H9 (cell line): ENCODE measurements around the gene SLC6A7. TPM values are rescaled to one million over a fixed set of nuclear protein-coding genes. Genes with fewer than 3 reads are reported as not detected.

Source experiments
- DNase-seq: peaks from one replicate; pipeline ENCODE4 v3.0.0-alpha.2; 2017
- H2AFZ ChIP-seq: one replicate; pipeline ENCODE4 v1.6.1; 2013; ENCODE audit warnings: mild to moderate bottlenecking, low read length, control low read depth, moderate library complexity
- H2AK5ac ChIP-seq: 2 replicates; pipeline ENCODE4 v1.6.1; 2013; ENCODE audit warnings: low read length, control low read depth, mixed read lengths; ENCODE audit not compliant: insufficient read length
- H2BK120ac ChIP-seq: one replicate; pipeline ENCODE4 v1.6.1; 2013; ENCODE audit warnings: low read depth, mild to moderate bottlenecking, low read length, control low read depth, inconsistent platforms; ENCODE audit not compliant: poor library complexity, severe bottlenecking
- H2BK12ac ChIP-seq: 2 replicates; pipeline ENCODE4 v1.6.1; 2013; ENCODE audit warnings: low read length, control low read depth, mixed read lengths, low read depth; ENCODE audit not compliant: insufficient read length
- H2BK15ac ChIP-seq: 2 replicates; pipeline ENCODE4 v1.6.1; 2013; ENCODE audit warnings: low read depth, low read length, control low read depth
- H2BK20ac ChIP-seq: one replicate; pipeline ENCODE4 v1.6.1; 2013; ENCODE audit warnings: low read depth, mild to moderate bottlenecking, low read length, control low read depth, inconsistent platforms; ENCODE audit not compliant: poor library complexity, severe bottlenecking
- H2BK5ac ChIP-seq: 2 replicates; pipeline ENCODE4 v1.6.1; 2013; ENCODE audit warnings: low read length, control low read depth, mixed read lengths; ENCODE audit not compliant: insufficient read length
- H3K14ac ChIP-seq: 2 replicates; pipeline ENCODE4 v1.6.1; 2013; ENCODE audit warnings: low read length, control low read depth; ENCODE audit not compliant: insufficient read depth
- H3K18ac ChIP-seq: 2 replicates; pipeline ENCODE4 v1.6.1; 2013; ENCODE audit warnings: low read depth, mild to moderate bottlenecking, mixed read lengths, low read length, control low read depth; ENCODE audit not compliant: insufficient read length
- H3K23ac ChIP-seq: 2 replicates; pipeline ENCODE4 v1.6.1; 2013; ENCODE audit warnings: low read length, control low read depth, mixed read lengths, low read depth; ENCODE audit not compliant: insufficient read length
- H3K23me2 ChIP-seq: 2 replicates; pipeline ENCODE4 v1.6.1; 2013; ENCODE audit warnings: low read depth, mild to moderate bottlenecking, mixed read lengths, low read length, control low read depth; ENCODE audit not compliant: insufficient read length, poor library complexity, severe bottlenecking
- H3K27ac ChIP-seq: 2 replicates; pipeline ENCODE4 v1.5.1; 2013; ENCODE audit warnings: low read length, control low read depth, mixed read lengths, low read depth; ENCODE audit not compliant: insufficient read length
- H3K27me3 ChIP-seq: 2 replicates; pipeline ENCODE4 v1.6.1; 2013; ENCODE audit warnings: low read length, control low read depth, inconsistent platforms; ENCODE audit not compliant: insufficient read depth
- H3K4ac ChIP-seq: 2 replicates; pipeline ENCODE4 v1.6.1; 2013; ENCODE audit warnings: low read depth, mild to moderate bottlenecking, control low read depth, inconsistent platforms, low read length, moderate library complexity
- H3K4me1 ChIP-seq: 2 replicates; pipeline ENCODE4 v1.6.1; 2013; ENCODE audit warnings: low read length, control low read depth, inconsistent platforms; ENCODE audit not compliant: insufficient read depth
- H3K4me2 ChIP-seq: 2 replicates; pipeline ENCODE4 v1.6.1; 2013; ENCODE audit warnings: low read length, control low read depth, mixed read lengths; ENCODE audit not compliant: insufficient read length, insufficient read depth
- H3K56ac ChIP-seq: 2 replicates; pipeline ENCODE4 v1.6.1; 2013; ENCODE audit warnings: low read depth, mild to moderate bottlenecking, mixed read lengths, low read length, control low read depth; ENCODE audit not compliant: insufficient read length
- H3K79me1 ChIP-seq: 2 replicates; pipeline ENCODE4 v1.6.1; 2013; ENCODE audit warnings: low read depth, mild to moderate bottlenecking, moderate library complexity, low read length, control low read depth, inconsistent platforms; ENCODE audit not compliant: insufficient read depth, poor library complexity, severe bottlenecking
- H3K79me2 ChIP-seq: 2 replicates; pipeline ENCODE4 v1.6.1; 2013; ENCODE audit warnings: low read length, control low read depth, inconsistent platforms; ENCODE audit not compliant: insufficient read depth
- H3K9ac ChIP-seq: 2 replicates; pipeline ENCODE4 v1.6.1; 2013; ENCODE audit warnings: low read length, control low read depth, mixed read lengths; ENCODE audit not compliant: insufficient read length; ENCODE audit errors: extremely low read depth
- H3K9me3 ChIP-seq: one replicate; pipeline ENCODE4 v1.6.1; 2013; ENCODE audit warnings: low read depth, low read length, inconsistent platforms; ENCODE audit not compliant: control insufficient read depth
- H3T11ph ChIP-seq: one replicate; pipeline ENCODE4 v1.6.1; 2013; ENCODE audit warnings: mild to moderate bottlenecking, low read length, control low read depth, inconsistent platforms
- H4K20me1 ChIP-seq: one replicate; pipeline ENCODE4 v1.6.1; 2013; ENCODE audit not compliant: control insufficient read depth, insufficient read length, insufficient read depth
- H4K5ac ChIP-seq: 2 replicates; pipeline ENCODE4 v1.6.1; 2013; ENCODE audit warnings: low read depth, mild to moderate bottlenecking, mixed read lengths, low read length, control low read depth; ENCODE audit not compliant: insufficient read length
- H4K8ac ChIP-seq: replicated peaks from 2 replicates; pipeline ENCODE4 v1.6.1; 2013; ENCODE audit warnings: low read length, control low read depth, mixed read lengths, low read depth; ENCODE audit not compliant: insufficient read length
- H4K91ac ChIP-seq: 2 replicates; pipeline ENCODE4 v1.6.1; 2013; ENCODE audit warnings: low read depth, mild to moderate bottlenecking, moderate library complexity, mixed read lengths, low read length, control low read depth; ENCODE audit not compliant: insufficient read length
- H3K27ac Mint-ChIP-seq, 3 experiments: 2 replicates in 2 of 3; 3 replicates in 1 of 3; pipeline ENCODE4 v1.8.0; 2020 to 2021; ENCODE audit warnings: mixed read lengths in 3 of 3, mild to moderate bottlenecking in 1 of 3, moderate library complexity in 1 of 3
- H3K27me3 Mint-ChIP-seq: 2 replicates; pipeline ENCODE4 v1.8.0; 2021; ENCODE audit warnings: low read depth, mild to moderate bottlenecking, moderate library complexity, mixed read lengths
- H3K36me3 Mint-ChIP-seq, 3 experiments: 2 replicates in 2 of 3; 3 replicates in 1 of 3; pipeline ENCODE4 v1.8.0; 2020 to 2021; ENCODE audit warnings: low read depth in 3 of 3, mixed read lengths in 3 of 3; ENCODE audit not compliant: insufficient read depth in 1 of 3
- H3K4me1 Mint-ChIP-seq, 2 experiments: 2 replicates each; pipeline ENCODE4 v1.8.0; 2020; ENCODE audit warnings: mixed read lengths in 2 of 2
- H3K4me3 Mint-ChIP-seq, 2 experiments: 2 replicates in 1 of 2; 3 replicates in 1 of 2; pipeline ENCODE4 v1.8.0; 2020 to 2021; ENCODE audit warnings: mild to moderate bottlenecking in 2 of 2, mixed read lengths in 2 of 2, moderate library complexity in 1 of 2
- H3K9me3 Mint-ChIP-seq, 2 experiments: 2 replicates in 1 of 2; 3 replicates in 1 of 2; pipeline ENCODE4 v1.8.0; 2020; ENCODE audit warnings: mild to moderate bottlenecking in 2 of 2, mixed read lengths in 2 of 2, moderate library complexity in 1 of 2
- CTCF ChIP-seq: fragments of 200-600 bp; sonication (generic); conservative IDR thresholded peaks from 3 replicates; pipeline ENCODE4 v1.8.0; 2021; ENCODE audit warnings: antibody characterized with exemption, mild to moderate bottlenecking
- WGBS: extraction: QIAGEN DNeasy Blood & Tissue Kit; methylation state at CpG from one replicate; pipeline ENCODE4 v1.1.7; 2013; ENCODE audit warnings: missing lambda C conversion rate, low lambda C conversion rate, mixed read lengths; ENCODE audit not compliant: insufficient read length; ENCODE audit errors: extremely low coverage; 5-methylcytosine and 5-hydroxymethylcytosine counted together
- total RNA-seq: library from RNA; stranded (reverse); gene quantifications from 2 replicates; pipeline ENCODE4 v1.2.1, GENCODE V29; 2021

The SLC6A7 gene
- total RNA-seq, 1 experiment from 2014 or later: not detected

GRCh38 chr5:150196986-150197385 lies 7.1 kb downstream of the SLC6A7 start:
- Histone ChIP-seq H3K79me2 (no peaks in the 10 kb centered on the region), H3K9me3 (no peaks in the 10 kb centered on the region), H3T11ph (no peak overlapping the region), H2BK12ac (no peak overlapping the region), H3K79me1 (no peaks in the 10 kb centered on the region), H4K5ac (no peak overlapping the region), H3K18ac (no peak overlapping the region), H3K23me2 (no peaks in the 10 kb centered on the region), H2BK15ac (no peak overlapping the region), H2AFZ (no peak overlapping the region), H4K20me1 (no peaks in the 10 kb centered on the region), H2AK5ac (no peak overlapping the region), H3K4me2 (no peak overlapping the region), H3K27me3 (peaks cover 3% of the 10 kb centered on the region; the same call in 1 of the 2 replicates), H3K9ac (no peak overlapping the region), H3K4me1 (no peaks in the 10 kb centered on the region), H3K23ac (no peak overlapping the region), H2BK5ac (no peak overlapping the region), H3K27ac (no peak overlapping the region), H3K14ac (no peak overlapping the region), H3K4ac (no peak overlapping the region), H2BK120ac (no peak overlapping the region), H3K56ac (no peak overlapping the region), H2BK20ac (no peak overlapping the region), H4K91ac (no peak overlapping the region), H4K8ac (no peak overlapping the region)
- Mint-ChIP-seq H3K27me3 (peaks cover 79% of the 10 kb centered on the region), H3K4me1 (no peaks in the 10 kb centered on the region; a peak in 2 of 4 replicates), H3K36me3 (no peaks in the 10 kb centered on the region), H3K27ac (no peak overlapping the region), H3K4me3 (no peak overlapping the region), H3K9me3 (no peaks in the 10 kb centered on the region; a peak in 1 of 5 replicates)
- DNase-seq: no peak
- no CpG with 5 or more reads among the region's 16 CpGs for WGBS
- no peak for TF ChIP-seq CTCF
